HCT116 (cell line): ENCODE data around the gene HAGH.
A peak's percentile ranks its signal among the peaks of the same experiment; 100 is the strongest.

ENCODE experiments used
- CTCF ChIP-seq, 3 experiments: fragments of 200-600 bp in 1 of 3; sonication (generic) in 1 of 3; IDR thresholded peaks in 2 of 3; conservative IDR thresholded peaks in 1 of 3; 2 replicates each; pipeline ENCODE4 v1.5.1; 2012 to 2017; ENCODE audit warnings: low read depth in 2 of 3, low read length in 2 of 3, antibody characterized with exemption in 1 of 3, borderline replicate concordance in 1 of 3, control low read depth in 1 of 3, mild to moderate bottlenecking in 1 of 3, mixed read lengths in 1 of 3, mixed run types in 1 of 3, moderate library complexity in 1 of 3; ENCODE audit not compliant: insufficient read depth in 1 of 3
- EGR1 ChIP-seq: IDR thresholded peaks from 2 replicates; pipeline ENCODE4 v1.6.1; 2012; ENCODE audit warnings: low read depth
- EZH2 ChIP-seq: fragments of 200-600 bp; sonication (generic); IDR thresholded peaks from 2 replicates; pipeline ENCODE4 v1.6.1; 2017; ENCODE audit warnings: antibody characterized with exemption, mixed run types
- POLR2A ChIP-seq: IDR thresholded peaks from 2 replicates; pipeline ENCODE4 v1.7.0; 2011; ENCODE audit warnings: borderline replicate concordance; ENCODE audit not compliant: insufficient read depth, insufficient read length; ENCODE audit errors: extremely low read depth
- POLR2AphosphoS5 ChIP-seq: IDR thresholded peaks from 2 replicates; pipeline ENCODE4 v1.6.1; 2011; ENCODE audit warnings: mild to moderate bottlenecking, low read depth, low read length, moderate library complexity
- RAD21 ChIP-seq: IDR thresholded peaks from 2 replicates; pipeline ENCODE4 v1.6.1; 2012; ENCODE audit warnings: low read depth, mild to moderate bottlenecking
- YY1 ChIP-seq: IDR thresholded peaks from 2 replicates; pipeline ENCODE4 v1.6.1; 2011; ENCODE audit warnings: low read length, low read depth, moderate library complexity, mild to moderate bottlenecking; ENCODE audit not compliant: insufficient replicate concordance; ENCODE audit errors: extremely low read depth

GRCh38 chr16:1771864-1772361, 54.7 kb downstream of the HAGH start:
- TF ChIP-seq POLR2AphosphoS5 (0 out of 2 replicates have a peak, but pooled peaks have one; percentile 12), POLR2A (no peak), RAD21 (no peak), CTCF (IDR thresholded peaks at IDR 0.05 in 2 of 3, conservative IDR thresholded peaks at IDR 0.05 in 1 of 3; ENCODE audit: borderline replicate concordance in 1 of 3, insufficient read depth in 1 of 3, low read depth in 2 of 3, low read length in 2 of 3) (no peak), EZH2 (no peak), EGR1 (no peak), YY1 (no peak)
